ENCODE data around the gene TIMELESS. TPM values are rescaled to one million over a fixed set of nuclear protein-coding genes. Genes with fewer than 3 reads are reported as not detected.

The TIMELESS gene
- total and polyA plus RNA-seq, 2 experiments from 2014 or later = 7.9 to 12.4 TPM

- Histone ChIP-seq H3K9me2 (replicated peaks; ENCODE audit: insufficient read depth) (no peaks in the 10 kb centered on the region), H3K27ac (no peak overlapping the region), H3K27me3 (peaks cover 30% of the 10 kb centered on the region), H3K4me3 (no peak overlapping the region), H4K20me1 (ENCODE audit: insufficient read depth, poor library complexity, severe bottlenecking) (no peaks in the 10 kb centered on the region), H3K4me2 (no peak overlapping the region), H2AFZ (no peak overlapping the region), H3K4me1 (ENCODE audit: insufficient read depth) (no peaks in the 10 kb centered on the region), H3K36me3 (replicated peaks; ENCODE audit: insufficient read depth, low read depth) (no peaks in the 10 kb centered on the region), H3K9me3 (ENCODE audit: low read depth) (no peaks in the 10 kb centered on the region), H3K79me2 (no peaks in the 10 kb centered on the region)
- DNase-seq (ENCODE audit: low spot score) = no peak
- no peak for TF ChIP-seq CTCF (IDR thresholded peaks at IDR 0.05; ENCODE audit: poor library complexity)
- no peak for TF ChIP-seq EZH2 (IDR thresholded peaks at IDR 0.05; ENCODE audit: borderline replicate concordance)
Measured at GRCh38 chr12:56490360-56490759, 41.1 kb upstream of the TIMELESS start.

GRCh38 chr12:56488041-56488955 lies 39.1 kb upstream of the TIMELESS start, which contains the start of gene GLS2:
TSS of gene GLS2 (minus strand) at chr12:56488161. CDS start at chr12:56488118, 43 bp downstream.
- H3K4me2 ChIP-seq = peak within 1 kb of the TSS; percentile 95
- H3K9me3 ChIP-seq (ENCODE audit: low read depth) = no peaks in the 10 kb centered on the region
- H3K27ac ChIP-seq = no peak within 1 kb of the TSS
- H3K79me2 ChIP-seq = no peaks in the 10 kb centered on the region
- TF ChIP-seq EZH2phosphoT487 (IDR thresholded peaks at IDR 0.05; ENCODE audit: low read depth, severe bottlenecking, unreplicated experiment) = no peak
- TF ChIP-seq CTCF (IDR thresholded peaks at IDR 0.05; ENCODE audit: poor library complexity) = no peak
- no peak for TF ChIP-seq EZH2 (IDR thresholded peaks at IDR 0.05; ENCODE audit: borderline replicate concordance)
- no peaks in the 10 kb centered on the region for H3K9me2 ChIP-seq (replicated peaks; ENCODE audit: insufficient read depth)
- H2AFZ ChIP-seq = peak within 1 kb of the TSS; percentile 73
- WGBS (ENCODE audit: low lambda C conversion rate, missing lambda C conversion rate) = 30% methylated on average over 57 of the region's 59 CpGs
- DNase-seq (ENCODE audit: low spot score) = peak; percentile 83
- no peaks in the 10 kb centered on the region for H4K20me1 ChIP-seq (ENCODE audit: insufficient read depth, poor library complexity, severe bottlenecking)
- H3K4me1 ChIP-seq (ENCODE audit: insufficient read depth) = no peaks in the 10 kb centered on the region
- H3K36me3 ChIP-seq (replicated peaks; ENCODE audit: insufficient read depth, low read depth) = no peaks in the 10 kb centered on the region
- peaks cover 30% of the 10 kb centered on the region for H3K27me3 ChIP-seq
- H3K4me3 ChIP-seq = peak within 1 kb of the TSS; percentile 42

- Histone ChIP-seq H3K4me2 (peak overlapping the region; percentile 95), H3K9me3 (ENCODE audit: low read depth) (no peaks in the 10 kb centered on the region), H4K20me1 (ENCODE audit: insufficient read depth, poor library complexity, severe bottlenecking) (no peaks in the 10 kb centered on the region), H3K9me2 (replicated peaks; ENCODE audit: insufficient read depth) (no peaks in the 10 kb centered on the region), H3K36me3 (replicated peaks; ENCODE audit: insufficient read depth, low read depth) (no peaks in the 10 kb centered on the region), H3K27ac (no peak overlapping the region), H3K27me3 (peaks cover 30% of the 10 kb centered on the region), H3K4me1 (ENCODE audit: insufficient read depth) (no peaks in the 10 kb centered on the region), H3K79me2 (no peaks in the 10 kb centered on the region), H3K4me3 (peak overlapping the region; percentile 42), H2AFZ (peak overlapping the region; percentile 73)
- no peak for TF ChIP-seq CTCF (IDR thresholded peaks at IDR 0.05; ENCODE audit: poor library complexity)
- TF ChIP-seq EZH2phosphoT487 (IDR thresholded peaks at IDR 0.05; ENCODE audit: low read depth, severe bottlenecking, unreplicated experiment) = no peak
- TF ChIP-seq EZH2 (IDR thresholded peaks at IDR 0.05; ENCODE audit: borderline replicate concordance) = no peak
- DNase-seq (ENCODE audit: low spot score) = peak; percentile 74
- WGBS (ENCODE audit: low lambda C conversion rate, missing lambda C conversion rate) = 10% methylated on average over 41 of the region's 44 CpGs
Measured at GRCh38 chr12:56487448-56488040, 38.3 kb upstream of the TIMELESS start.

Measured in hepatocyte (in vitro differentiated cells).